ENCODE data around the gene GPR15.
"Not testable (repeated sequence)": the region's sequence is repeated elsewhere in the genome, so short reads cannot be mapped to it uniquely, and the experiment has no call there.

The GPR15 gene

GRCh38 chr3:98554580-98554979 is 22.8 kb downstream of the GPR15 start:
- no peak for TF ChIP-seq CTCF (IDR thresholded peaks at IDR 0.05; ENCODE audit: low read depth, low read length)
- Histone ChIP-seq H3K27me3 (ENCODE audit: insufficient read depth, low read depth, severe bottlenecking) (no peaks in the 10 kb centered on the region), H3K9me3 (ENCODE audit: severe bottlenecking) (no peaks in the 10 kb centered on the region), H3K36me3 (no peaks in the 10 kb centered on the region), H3K4me3 (ENCODE audit: low read depth, low read length) (no peak overlapping the region), H3K27ac (no peak overlapping the region)
- DNase-seq, result no peak

- DNase-seq, result no peak
- H3K9me3 ChIP-seq (ENCODE audit: severe bottlenecking), result no peaks in the 10 kb centered on the region
- TF ChIP-seq CTCF (IDR thresholded peaks at IDR 0.05; ENCODE audit: low read depth, low read length), result no peak
- no peak overlapping the region for H3K4me3 ChIP-seq (ENCODE audit: low read depth, low read length)
- no peaks in the 10 kb centered on the region for H3K36me3 ChIP-seq
- H3K27me3 ChIP-seq (ENCODE audit: insufficient read depth, low read depth, severe bottlenecking), result no peaks in the 10 kb centered on the region
- no peak overlapping the region for H3K27ac ChIP-seq
Measured at GRCh38 chr3:98555025-98555379, 23.2 kb downstream of the GPR15 start.

GRCh38 chr3:98556164-98557130 is 24.7 kb downstream of the GPR15 start:
- no peaks in the 10 kb centered on the region for H3K27me3 ChIP-seq (ENCODE audit: insufficient read depth, low read depth, severe bottlenecking)
- H3K27ac ChIP-seq, result no peak overlapping the region
- no peaks in the 10 kb centered on the region for H3K36me3 ChIP-seq
- no peak overlapping the region for H3K4me3 ChIP-seq (ENCODE audit: low read depth, low read length)
- no peaks in the 10 kb centered on the region for H3K9me3 ChIP-seq (ENCODE audit: severe bottlenecking)
- TF ChIP-seq CTCF (IDR thresholded peaks at IDR 0.05; ENCODE audit: low read depth, low read length), result no peak
- no peak for DNase-seq

- DNase-seq, result no peak
- no peaks in the 10 kb centered on the region for H3K27me3 ChIP-seq (ENCODE audit: insufficient read depth, low read depth, severe bottlenecking)
- no peaks in the 10 kb centered on the region for H3K36me3 ChIP-seq
- H3K9me3 ChIP-seq (ENCODE audit: severe bottlenecking), result no peaks in the 10 kb centered on the region
- H3K4me3 ChIP-seq (ENCODE audit: low read depth, low read length), result no peak overlapping the region
- no peak for TF ChIP-seq CTCF (IDR thresholded peaks at IDR 0.05; ENCODE audit: low read depth, low read length)
- H3K27ac ChIP-seq, result no peak overlapping the region
Measured at GRCh38 chr3:98557324-98558010, 25.7 kb downstream of the GPR15 start.

GRCh38 chr3:98558100-98558827 is 26.5 kb downstream of the GPR15 start:
- no peaks in the 10 kb centered on the region for H3K27me3 ChIP-seq (ENCODE audit: insufficient read depth, low read depth, severe bottlenecking)
- no peak for DNase-seq
- TF ChIP-seq CTCF (IDR thresholded peaks at IDR 0.05; ENCODE audit: low read depth, low read length), result no peak
- no peak overlapping the region for H3K27ac ChIP-seq
- no peaks in the 10 kb centered on the region for H3K9me3 ChIP-seq (ENCODE audit: severe bottlenecking)
- H3K36me3 ChIP-seq, result no peaks in the 10 kb centered on the region
- H3K4me3 ChIP-seq (ENCODE audit: low read depth, low read length), result no peak overlapping the region

GRCh38 chr3:98559769-98560168 is 28.0 kb downstream of the GPR15 start:
- H3K9me3 ChIP-seq (ENCODE audit: severe bottlenecking); H3K36me3 ChIP-seq; DNase-seq; H3K4me3 ChIP-seq (ENCODE audit: low read depth, low read length); H3K27ac ChIP-seq; H3K27me3 ChIP-seq (ENCODE audit: insufficient read depth, low read depth, severe bottlenecking): not testable (repeated sequence)

Measured in WERI-Rb-1 (cell line).